Heart left ventricle (tissue), 13 donors: ENCODE data around the gene SH3TC2.

Experiments
- POLR2A ChIP-seq, 2 donors: fragments of 450-650 bp; IDR thresholded peaks; one replicate each; pipeline ENCODE4 v1.6.1; 2017; ENCODE audit warnings: antibody characterized with exemption in 2 of 2, mild to moderate bottlenecking in 2 of 2, moderate library complexity in 2 of 2
- TF ChIP-seq, protein P1 (sequence below), 12 donors: fragments of 200-600 bp; sonication (generic) in 4 of 12; IDR thresholded peaks; one replicate each; pipeline versions ENCODE4 v1.5.0 to v1.8.0; 2018 to 2022; ENCODE audit warnings: antibody characterized with exemption in 12 of 12, mild to moderate bottlenecking in 5 of 12
- donor health status: ischemic (EF 13 %, LVEDD 7.1; RV severe dilation, severe dysfunction).
- donor health status: DM: no; HTN: yes; CAD: no.
- donor health status: DM: no; HTN: no; CAD: no.
- donor health status: ischemic (EF 25% LVEDD 6.9; RV normal size, moderate dysfunction).
- donor health status: ischemic (EF 25% LVEDD 5.7; RV mildly dilated, moderate dysfunction).
- donor health status: ischemic (EF 35%, LVEDD 5.7; RV mildly dilated, moderate dysfunction).
- donor health status: nonischemic (EF 11% LVEDD 7.7; RV severe dilation, severe dysfunction).
- donor health status: DM: yes; HTN: yes; CAD: no.
- donor health status: PGD.
- donor health status: ischemic (EF 29% LVEDD 5.4; RV normal size, mild dysfunction).
- donor health status: nonischemic (EF 23%, LVEDD 6.1; RV moderate dilation, normal function).

GRCh38 chr5:149014571-149015031, 48.3 kb downstream of the SH3TC2 start:
- TF ChIP-seq, protein P1, sequence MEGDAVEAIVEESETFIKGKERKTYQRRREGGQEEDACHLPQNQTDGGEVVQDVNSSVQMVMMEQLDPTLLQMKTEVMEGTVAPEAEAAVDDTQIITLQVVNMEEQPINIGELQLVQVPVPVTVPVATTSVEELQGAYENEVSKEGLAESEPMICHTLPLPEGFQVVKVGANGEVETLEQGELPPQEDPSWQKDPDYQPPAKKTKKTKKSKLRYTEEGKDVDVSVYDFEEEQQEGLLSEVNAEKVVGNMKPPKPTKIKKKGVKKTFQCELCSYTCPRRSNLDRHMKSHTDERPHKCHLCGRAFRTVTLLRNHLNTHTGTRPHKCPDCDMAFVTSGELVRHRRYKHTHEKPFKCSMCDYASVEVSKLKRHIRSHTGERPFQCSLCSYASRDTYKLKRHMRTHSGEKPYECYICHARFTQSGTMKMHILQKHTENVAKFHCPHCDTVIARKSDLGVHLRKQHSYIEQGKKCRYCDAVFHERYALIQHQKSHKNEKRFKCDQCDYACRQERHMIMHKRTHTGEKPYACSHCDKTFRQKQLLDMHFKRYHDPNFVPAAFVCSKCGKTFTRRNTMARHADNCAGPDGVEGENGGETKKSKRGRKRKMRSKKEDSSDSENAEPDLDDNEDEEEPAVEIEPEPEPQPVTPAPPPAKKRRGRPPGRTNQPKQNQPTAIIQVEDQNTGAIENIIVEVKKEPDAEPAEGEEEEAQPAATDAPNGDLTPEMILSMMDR (IDR thresholded peaks at IDR 0.05) = no peak
- no peak for TF ChIP-seq POLR2A (IDR thresholded peaks at IDR 0.05)
